GM12878 (cell line): ENCODE results near the gene SLX4IP.

Experiments
- HCFC1 ChIP-seq: fragments of 150-350 bp; IDR thresholded peaks from 2 replicates; pipeline ENCODE4 v1.6.1; 2014; ENCODE audit warnings: low read length
- HDGF ChIP-seq: fragments of 450-650 bp; IDR thresholded peaks from 2 replicates; pipeline ENCODE4 v1.6.1; 2016; ENCODE audit warnings: antibody characterized with exemption
- JUND ChIP-seq: IDR thresholded peaks from 2 replicates; pipeline ENCODE4 v1.6.1; 2012; ENCODE audit warnings: low read depth, mild to moderate bottlenecking, low read length, improper control_type of control experiment, moderate library complexity
- POLR2A ChIP-seq: IDR thresholded peaks from 2 replicates; pipeline ENCODE4 v1.6.1; 2011; ENCODE audit warnings: low read depth, mild to moderate bottlenecking, low read length

GRCh38 chr20:10505827-10506226, 70.7 kb downstream of the SLX4IP start:
- no peak for TF ChIP-seq JUND
- no peak for TF ChIP-seq HCFC1
- no peak for TF ChIP-seq POLR2A
- no peak for TF ChIP-seq HDGF
